Tibial nerve (tissue), 4 donors: Measurements from ENCODE around the gene MYCBPAP.

Experiments used
- EP300 ChIP-seq, 2 donors: sonication (generic); formaldehyde crosslinking; IDR thresholded peaks; one replicate each; pipeline ENCODE4 v1.6.1; 2017; ENCODE audit warnings: antibody characterized with exemption in 2 of 2, mild to moderate bottlenecking in 1 of 2
- POLR2A ChIP-seq, 2 donors: fragments of 450-650 bp; IDR thresholded peaks; one replicate each; pipeline ENCODE4 v1.6.1; 2017; ENCODE audit warnings: antibody characterized with exemption in 2 of 2, mild to moderate bottlenecking in 2 of 2, moderate library complexity in 2 of 2
- TF ChIP-seq, protein P1 (sequence below), 5 experiments: fragments of 200-600 bp in 3 of 5; fragments of 450-650 bp in 2 of 5; sonication (generic) in 3 of 5; IDR thresholded peaks; one replicate each; pipeline ENCODE4 v1.5.1; 2016 to 2019; ENCODE audit warnings: antibody characterized with exemption in 5 of 5, mild to moderate bottlenecking in 3 of 5, moderate library complexity in 2 of 5

DNA sequence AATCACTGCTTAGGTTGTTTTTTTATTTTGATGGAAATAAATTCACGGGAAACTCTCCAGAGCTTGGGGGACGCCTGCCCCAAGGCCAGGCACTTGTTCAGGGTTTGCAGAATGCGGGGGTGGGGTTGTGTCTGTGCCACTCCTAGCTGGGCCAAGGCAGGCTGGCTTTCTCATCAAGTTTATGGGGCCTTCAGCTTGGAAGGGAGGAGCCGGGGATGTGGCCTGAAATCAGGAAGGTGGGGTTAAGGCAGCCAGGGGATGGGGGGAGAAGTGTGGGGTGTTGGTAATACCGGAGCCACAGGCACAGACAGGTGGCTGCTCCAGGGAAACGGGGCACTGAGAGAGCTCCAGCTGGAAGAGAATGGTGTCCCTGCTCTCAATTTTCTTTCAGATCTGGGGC, 37.8 kb upstream of the MYCBPAP start:
- TF ChIP-seq, protein P1, sequence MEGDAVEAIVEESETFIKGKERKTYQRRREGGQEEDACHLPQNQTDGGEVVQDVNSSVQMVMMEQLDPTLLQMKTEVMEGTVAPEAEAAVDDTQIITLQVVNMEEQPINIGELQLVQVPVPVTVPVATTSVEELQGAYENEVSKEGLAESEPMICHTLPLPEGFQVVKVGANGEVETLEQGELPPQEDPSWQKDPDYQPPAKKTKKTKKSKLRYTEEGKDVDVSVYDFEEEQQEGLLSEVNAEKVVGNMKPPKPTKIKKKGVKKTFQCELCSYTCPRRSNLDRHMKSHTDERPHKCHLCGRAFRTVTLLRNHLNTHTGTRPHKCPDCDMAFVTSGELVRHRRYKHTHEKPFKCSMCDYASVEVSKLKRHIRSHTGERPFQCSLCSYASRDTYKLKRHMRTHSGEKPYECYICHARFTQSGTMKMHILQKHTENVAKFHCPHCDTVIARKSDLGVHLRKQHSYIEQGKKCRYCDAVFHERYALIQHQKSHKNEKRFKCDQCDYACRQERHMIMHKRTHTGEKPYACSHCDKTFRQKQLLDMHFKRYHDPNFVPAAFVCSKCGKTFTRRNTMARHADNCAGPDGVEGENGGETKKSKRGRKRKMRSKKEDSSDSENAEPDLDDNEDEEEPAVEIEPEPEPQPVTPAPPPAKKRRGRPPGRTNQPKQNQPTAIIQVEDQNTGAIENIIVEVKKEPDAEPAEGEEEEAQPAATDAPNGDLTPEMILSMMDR (IDR thresholded peaks at IDR 0.05), result no peak
- no peak for TF ChIP-seq EP300 (IDR thresholded peaks at IDR 0.05)
- TF ChIP-seq POLR2A (IDR thresholded peaks at IDR 0.05), result no peak
